ENCODE data around the gene SPC25.

DNA sequence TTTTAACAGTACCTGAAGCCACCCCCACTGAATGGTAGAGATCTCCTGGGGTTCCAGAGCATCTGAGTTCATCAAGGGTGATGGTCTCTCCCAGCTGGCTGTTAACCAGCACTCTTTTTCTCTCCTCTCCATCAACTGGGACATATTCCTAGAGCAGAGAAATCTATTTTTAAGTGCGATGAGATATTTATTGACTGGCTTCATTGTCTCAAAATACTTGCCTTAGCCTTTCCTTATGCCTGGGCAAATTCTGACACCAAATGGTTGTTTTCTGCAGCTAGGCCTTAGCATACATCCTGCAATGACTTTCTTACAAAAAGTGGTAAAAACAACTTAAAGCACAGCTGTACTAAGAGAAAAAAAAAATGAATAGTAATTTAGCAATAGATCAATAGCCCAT is 68.2 kb downstream of the SPC25 start:
- TF ChIP-seq EZH2 (IDR thresholded peaks at IDR 0.05; ENCODE audit: borderline replicate concordance, low read depth, low read length, severe bottlenecking), result no peak
- TF ChIP-seq, protein P1, sequence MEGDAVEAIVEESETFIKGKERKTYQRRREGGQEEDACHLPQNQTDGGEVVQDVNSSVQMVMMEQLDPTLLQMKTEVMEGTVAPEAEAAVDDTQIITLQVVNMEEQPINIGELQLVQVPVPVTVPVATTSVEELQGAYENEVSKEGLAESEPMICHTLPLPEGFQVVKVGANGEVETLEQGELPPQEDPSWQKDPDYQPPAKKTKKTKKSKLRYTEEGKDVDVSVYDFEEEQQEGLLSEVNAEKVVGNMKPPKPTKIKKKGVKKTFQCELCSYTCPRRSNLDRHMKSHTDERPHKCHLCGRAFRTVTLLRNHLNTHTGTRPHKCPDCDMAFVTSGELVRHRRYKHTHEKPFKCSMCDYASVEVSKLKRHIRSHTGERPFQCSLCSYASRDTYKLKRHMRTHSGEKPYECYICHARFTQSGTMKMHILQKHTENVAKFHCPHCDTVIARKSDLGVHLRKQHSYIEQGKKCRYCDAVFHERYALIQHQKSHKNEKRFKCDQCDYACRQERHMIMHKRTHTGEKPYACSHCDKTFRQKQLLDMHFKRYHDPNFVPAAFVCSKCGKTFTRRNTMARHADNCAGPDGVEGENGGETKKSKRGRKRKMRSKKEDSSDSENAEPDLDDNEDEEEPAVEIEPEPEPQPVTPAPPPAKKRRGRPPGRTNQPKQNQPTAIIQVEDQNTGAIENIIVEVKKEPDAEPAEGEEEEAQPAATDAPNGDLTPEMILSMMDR (IDR thresholded peaks at IDR 0.05; ENCODE audit: borderline replicate concordance, extremely low read depth, low read length, poor library complexity, severe bottlenecking), result no peak

All from DND-41 (cell line).